ENCODE measurements around the gene ZNF672. TPM values are rescaled to one million over a fixed set of nuclear protein-coding genes. Genes with fewer than 3 reads are reported as not detected.

ZNF672 gene
- total RNA-seq, 1 donor from 2014 or later, result 29.8 TPM

DNA sequence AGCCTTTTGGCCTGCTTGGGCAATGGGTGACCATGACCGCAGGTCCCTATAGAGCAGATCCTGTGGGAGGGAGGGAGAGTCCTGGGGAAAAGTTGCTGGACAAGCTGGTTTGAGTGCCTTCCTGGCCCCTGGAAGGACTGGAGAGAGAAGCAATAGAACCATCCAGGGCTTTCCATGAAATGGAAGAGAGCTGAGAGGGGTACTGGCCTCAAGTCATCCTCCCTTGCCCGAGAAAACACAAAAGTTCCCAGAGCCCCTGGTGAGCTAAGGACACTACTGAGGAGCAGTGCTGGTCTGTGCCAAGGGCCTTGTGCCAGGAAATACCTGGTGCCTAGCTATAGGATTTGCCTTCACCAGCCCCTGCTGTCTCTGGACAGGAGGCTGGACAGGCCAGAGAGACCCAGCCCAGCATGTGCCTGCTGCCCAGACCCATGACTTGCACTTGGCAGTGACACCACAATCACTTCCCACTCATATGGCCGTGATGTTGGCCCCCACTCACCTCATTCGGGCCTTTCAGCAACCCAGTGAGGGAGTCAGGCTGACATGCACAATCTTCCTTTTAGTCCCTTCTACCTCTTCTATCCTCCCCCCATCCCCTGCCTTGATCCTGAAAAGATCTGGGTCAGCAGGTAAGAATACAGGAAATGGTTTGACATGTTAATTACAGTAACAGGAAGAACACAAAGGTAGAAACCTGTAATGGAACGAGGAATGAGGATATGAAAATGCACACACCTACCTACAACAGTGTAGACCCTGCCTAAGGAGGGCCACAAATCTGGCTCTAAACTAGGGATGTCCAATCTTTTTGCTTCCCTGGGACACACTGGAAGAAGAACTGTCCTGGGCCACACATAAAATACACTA, 19.3 kb upstream of the ZNF672 start:
- H3K27ac Mint-ChIP-seq (ENCODE audit: unreplicated experiment), result no peak overlapping the region
- H3K4me3 Mint-ChIP-seq (ENCODE audit: unreplicated experiment), result peak overlapping the region; percentile 31
- H3K4me1 Mint-ChIP-seq (ENCODE audit: unreplicated experiment), result peaks cover 37% of the 10 kb centered on the region
- H3K36me3 Mint-ChIP-seq (ENCODE audit: low read depth, unreplicated experiment), result peaks cover 50% of the 10 kb centered on the region
- no peaks in the 10 kb centered on the region for H3K9me3 Mint-ChIP-seq (ENCODE audit: unreplicated experiment)
- peaks cover 7% of the 10 kb centered on the region for H3K27me3 Mint-ChIP-seq (ENCODE audit: unreplicated experiment)
- TF ChIP-seq, protein P1, sequence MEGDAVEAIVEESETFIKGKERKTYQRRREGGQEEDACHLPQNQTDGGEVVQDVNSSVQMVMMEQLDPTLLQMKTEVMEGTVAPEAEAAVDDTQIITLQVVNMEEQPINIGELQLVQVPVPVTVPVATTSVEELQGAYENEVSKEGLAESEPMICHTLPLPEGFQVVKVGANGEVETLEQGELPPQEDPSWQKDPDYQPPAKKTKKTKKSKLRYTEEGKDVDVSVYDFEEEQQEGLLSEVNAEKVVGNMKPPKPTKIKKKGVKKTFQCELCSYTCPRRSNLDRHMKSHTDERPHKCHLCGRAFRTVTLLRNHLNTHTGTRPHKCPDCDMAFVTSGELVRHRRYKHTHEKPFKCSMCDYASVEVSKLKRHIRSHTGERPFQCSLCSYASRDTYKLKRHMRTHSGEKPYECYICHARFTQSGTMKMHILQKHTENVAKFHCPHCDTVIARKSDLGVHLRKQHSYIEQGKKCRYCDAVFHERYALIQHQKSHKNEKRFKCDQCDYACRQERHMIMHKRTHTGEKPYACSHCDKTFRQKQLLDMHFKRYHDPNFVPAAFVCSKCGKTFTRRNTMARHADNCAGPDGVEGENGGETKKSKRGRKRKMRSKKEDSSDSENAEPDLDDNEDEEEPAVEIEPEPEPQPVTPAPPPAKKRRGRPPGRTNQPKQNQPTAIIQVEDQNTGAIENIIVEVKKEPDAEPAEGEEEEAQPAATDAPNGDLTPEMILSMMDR (IDR thresholded peaks at IDR 0.05; ENCODE audit: unreplicated experiment), result no peak
- DNase-seq (ENCODE audit: low spot score), result no peak

DNA sequence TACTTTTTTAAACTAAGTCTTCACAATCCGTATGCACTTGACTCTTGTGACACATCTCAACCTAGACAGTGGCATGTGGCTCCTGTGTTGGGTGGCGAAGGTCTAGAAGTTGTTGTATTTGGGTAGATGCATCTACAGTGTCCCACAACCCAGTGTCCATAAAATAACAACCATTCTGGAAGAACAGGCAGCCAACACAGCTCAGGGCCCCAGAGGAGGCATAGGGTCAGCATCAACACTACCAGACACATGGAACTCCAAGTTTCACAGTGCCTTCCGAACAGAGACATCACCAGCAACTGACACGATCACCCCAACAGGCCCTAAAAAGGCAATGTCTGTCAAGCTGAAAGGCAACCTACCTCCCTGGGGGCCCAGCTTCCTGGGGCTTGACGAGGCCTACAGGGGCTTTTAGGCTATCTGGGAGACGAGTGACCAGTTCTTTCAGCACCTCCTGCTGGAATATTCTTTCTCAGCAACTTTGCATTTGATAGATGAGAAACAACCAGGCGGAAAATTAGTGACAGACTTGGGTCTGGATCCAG, 17.9 kb upstream of the ZNF672 start:
- Mint-ChIP-seq H3K27ac (ENCODE audit: unreplicated experiment) (no peak overlapping the region), H3K36me3 (ENCODE audit: low read depth, unreplicated experiment) (peaks cover 53% of the 10 kb centered on the region), H3K4me1 (ENCODE audit: unreplicated experiment) (peaks cover 48% of the 10 kb centered on the region), H3K27me3 (ENCODE audit: unreplicated experiment) (peaks cover 9% of the 10 kb centered on the region), H3K4me3 (ENCODE audit: unreplicated experiment) (peak overlapping the region; percentile 43), H3K9me3 (ENCODE audit: unreplicated experiment) (no peaks in the 10 kb centered on the region)
- DNase-seq (ENCODE audit: low spot score), result no peak
- TF ChIP-seq, protein P1 (IDR thresholded peaks at IDR 0.05; ENCODE audit: unreplicated experiment), result no peak

GRCh38 chr1:248821101-248821500, 16.9 kb upstream of the ZNF672 start:
- peaks cover 45% of the 10 kb centered on the region for H3K4me1 Mint-ChIP-seq (ENCODE audit: unreplicated experiment)

GRCh38 chr1:248821641-248822040, 16.4 kb upstream of the ZNF672 start:
- TF ChIP-seq, protein P1 (IDR thresholded peaks at IDR 0.05; ENCODE audit: unreplicated experiment), result no peak
- Mint-ChIP-seq H3K27ac (ENCODE audit: unreplicated experiment) (no peak overlapping the region), H3K9me3 (ENCODE audit: unreplicated experiment) (no peaks in the 10 kb centered on the region), H3K4me1 (ENCODE audit: unreplicated experiment) (peaks cover 42% of the 10 kb centered on the region), H3K36me3 (ENCODE audit: low read depth, unreplicated experiment) (peaks cover 46% of the 10 kb centered on the region), H3K4me3 (ENCODE audit: unreplicated experiment) (no peak overlapping the region), H3K27me3 (ENCODE audit: unreplicated experiment) (peaks cover 13% of the 10 kb centered on the region)
- DNase-seq (ENCODE audit: low spot score), result peak; percentile 1

More at GRCh38 chr1:248821101-248821500, 16.9 kb upstream of the ZNF672 start:
- H3K4me3 Mint-ChIP-seq (ENCODE audit: unreplicated experiment), result no peak overlapping the region
- H3K27me3 Mint-ChIP-seq (ENCODE audit: unreplicated experiment), result peaks cover 9% of the 10 kb centered on the region
- peak; percentile 0 for DNase-seq (ENCODE audit: low spot score)
- TF ChIP-seq, protein P1 (IDR thresholded peaks at IDR 0.05; ENCODE audit: unreplicated experiment), result no peak
- H3K9me3 Mint-ChIP-seq (ENCODE audit: unreplicated experiment), result no peaks in the 10 kb centered on the region
- no peak overlapping the region for H3K27ac Mint-ChIP-seq (ENCODE audit: unreplicated experiment)
- peaks cover 48% of the 10 kb centered on the region for H3K36me3 Mint-ChIP-seq (ENCODE audit: low read depth, unreplicated experiment)
